BLaER1 treated with 17β-estradiol and CSF1 and Interleukin-3, amounts not matched to agents 10 nM and 100 nM (cell line): ENCODE measurements around the gene S100A14.
A peak's percentile ranks its signal among the peaks of the same experiment; 100 is the strongest.
"Not testable (repeated sequence)": the region's sequence is repeated elsewhere in the genome, so short reads cannot be mapped to it uniquely, and the experiment has no call there.

ENCODE experiments used
- H3K27ac ChIP-seq, 11 experiments: shearing (Covaris generic); formaldehyde crosslinking; 2 replicates each; pipeline ENCODE4 v1.8.1; 2022
- H3K27me3 ChIP-seq, 11 experiments: shearing (Covaris generic); formaldehyde crosslinking; 2 replicates each; pipeline ENCODE4 v1.8.1; 2022
- H3K36me3 ChIP-seq, 11 experiments: shearing (Covaris generic); formaldehyde crosslinking; 2 replicates each; pipeline ENCODE4 v1.8.1; 2022
- H3K4me1 ChIP-seq, 10 experiments: shearing (Covaris generic); formaldehyde crosslinking; 2 replicates each; pipeline ENCODE4 v1.8.1; 2022
- H3K4me2 ChIP-seq, 11 experiments: shearing (Covaris generic); formaldehyde crosslinking; 2 replicates each; pipeline ENCODE4 v1.8.1; 2022
- H3K4me3 ChIP-seq, 10 experiments: shearing (Covaris generic); formaldehyde crosslinking; 2 replicates each; pipeline ENCODE4 v1.8.1; 2022
- H3K9ac ChIP-seq, 11 experiments: shearing (Covaris generic); formaldehyde crosslinking; 2 replicates each; pipeline ENCODE4 v1.8.1; 2022
- H3K9me3 ChIP-seq, 11 experiments: shearing (Covaris generic); formaldehyde crosslinking; replicated peaks in 1 of 11; 2 replicates each; pipeline ENCODE4 v1.8.1; 2022
- H4K20me1 ChIP-seq, 11 experiments: shearing (Covaris generic); formaldehyde crosslinking; 2 replicates each; pipeline ENCODE4 v1.8.1; 2022
- Cebpa-rat ChIP-seq, 11 experiments: shearing (Covaris generic); IDR thresholded peaks; 2 replicates each; pipeline ENCODE4 v1.8.1; 2022

The S100A14 gene

DNA sequence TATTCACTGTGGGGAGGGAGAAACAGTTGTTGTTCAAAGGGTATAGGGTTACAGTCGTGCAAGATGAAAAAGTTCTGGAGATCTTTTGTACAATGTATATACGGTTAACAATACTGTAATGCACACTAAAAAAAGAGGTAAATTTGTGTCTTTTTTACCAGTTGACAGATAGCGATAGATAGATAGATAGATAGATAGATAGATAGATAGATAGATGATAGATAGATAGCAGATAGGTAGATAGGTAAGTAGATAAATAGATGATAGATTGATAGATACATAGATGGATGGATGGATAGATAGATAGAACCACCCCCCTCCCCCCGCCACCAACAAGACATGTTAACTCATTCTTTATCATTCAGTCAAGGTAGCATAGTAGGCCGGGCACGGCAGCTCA lies 13.4 kb downstream of the S100A14 start:
- Histone ChIP-seq H4K20me1 (no peaks in the 10 kb centered on the region), H3K27ac (peak overlapping the region in 8 of 11 experiments; percentile 53 to 99 (median 96); a peak in 12 of 22 replicates), H3K9ac (no peak overlapping the region), H3K4me2 (peak overlapping the region; percentile 40 to 97 (median 87); a peak in 20 of 22 replicates), H3K9me3 (no peaks in the 10 kb centered on the region), H3K4me1 (peaks cover 57 to 73% (median 67%) of the 10 kb centered on the region in 10 experiments), H3K4me3 (no peak overlapping the region), H3K36me3 (no peaks in the 10 kb centered on the region), H3K27me3 (no peaks in the 10 kb centered on the region)
- no peak for TF ChIP-seq Cebpa-rat (IDR thresholded peaks at IDR 0.05)

DNA sequence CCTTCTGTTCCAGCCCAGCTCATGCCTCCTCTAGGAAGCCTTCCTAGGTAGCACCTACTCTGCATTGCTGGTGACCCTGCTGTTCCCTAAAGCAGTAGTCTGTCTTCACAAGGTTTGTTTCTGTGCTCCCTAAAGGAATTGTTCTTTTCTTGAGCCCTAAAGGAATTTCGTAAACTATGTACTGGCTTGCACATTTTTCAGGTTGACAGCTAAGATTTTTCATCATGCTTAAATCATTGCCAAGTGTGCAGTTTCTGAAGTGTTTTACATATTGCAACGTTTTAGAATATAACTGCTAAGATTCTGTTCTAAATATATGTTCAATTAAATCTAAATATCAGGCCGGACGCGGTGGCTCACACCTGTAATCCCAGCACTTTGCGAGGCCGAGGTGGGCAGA lies 16.3 kb downstream of the S100A14 start:
- Histone ChIP-seq H4K20me1 (no peaks in the 10 kb centered on the region), H3K36me3 (no peaks in the 10 kb centered on the region), H3K27ac (peak overlapping the region; percentile 27 to 99 (median 95); a peak in 21 of 22 replicates), H3K4me2 (peak overlapping the region; percentile 79 to 97 (median 89)), H3K4me3 (no peak overlapping the region), H3K9ac (peak overlapping the region in 9 of 11 experiments; percentile 52 to 90 (median 70); a peak in 17 of 22 replicates), H3K27me3 (no peaks in the 10 kb centered on the region), H3K9me3 (no peaks in the 10 kb centered on the region), H3K4me1 (peaks cover 60 to 80% (median 74%) of the 10 kb centered on the region in 10 experiments)
- TF ChIP-seq Cebpa-rat (IDR thresholded peaks at IDR 0.05) = no peak

- Histone ChIP-seq H3K27ac (peak overlapping the region; percentile 90 to 99 (median 95)), H3K9ac (peak overlapping the region; percentile 77 to 90 (median 85); a peak in 21 of 22 replicates), H3K27me3 (no peaks in the 10 kb centered on the region), H4K20me1 (no peaks in the 10 kb centered on the region), H3K4me2 (peak overlapping the region; percentile 79 to 97 (median 91)), H3K9me3 (no peaks in the 10 kb centered on the region), H3K4me3 (peak overlapping the region in 6 of 10 experiments; percentile 32 to 53 (median 46); a peak in 8 of 20 replicates), H3K36me3 (no peaks in the 10 kb centered on the region), H3K4me1 (peaks cover 60 to 76% (median 71%) of the 10 kb centered on the region in 10 experiments)
- peak in 1 of 11 experiments; percentile 36; a peak in 1 of 22 replicates for TF ChIP-seq Cebpa-rat (IDR thresholded peaks at IDR 0.05)
Observed at GRCh38 chr1:153598309-153599172, 17.6 kb downstream of the S100A14 start.

DNA sequence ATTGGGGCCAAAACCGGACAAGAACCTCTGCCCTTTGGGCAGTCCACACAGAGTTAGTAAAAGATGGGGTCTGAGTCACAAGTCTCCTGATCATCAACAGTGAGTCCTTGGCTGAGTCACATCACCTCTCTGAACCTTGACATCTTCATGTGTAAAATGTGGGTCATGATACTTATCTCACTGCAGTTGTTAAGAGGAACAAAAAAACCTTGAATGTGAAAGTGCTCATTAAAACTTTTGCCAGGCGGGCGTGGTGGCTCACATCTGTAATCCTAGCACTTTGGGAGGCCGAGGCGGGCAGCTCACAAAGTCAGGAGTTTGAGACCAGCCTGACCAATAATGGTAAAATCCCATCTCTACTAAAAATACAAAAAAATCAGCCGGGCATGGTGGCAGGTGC lies 18.9 kb downstream of the S100A14 start:
- no peak for TF ChIP-seq Cebpa-rat (IDR thresholded peaks at IDR 0.05)
- Histone ChIP-seq H3K36me3 (no peaks in the 10 kb centered on the region), H3K9ac (peak overlapping the region in 5 of 11 experiments; percentile 17 to 88 (median 83); a peak in 5 of 22 replicates), H4K20me1 (no peaks in the 10 kb centered on the region), H3K4me1 (peaks cover 51 to 64% (median 61%) of the 10 kb centered on the region in 10 experiments), H3K27me3 (no peaks in the 10 kb centered on the region), H3K27ac (peak overlapping the region in 10 of 11 experiments; percentile 91 to 99 (median 96); a peak in 20 of 22 replicates), H3K4me3 (no peak overlapping the region), H3K9me3 (no peaks in the 10 kb centered on the region), H3K4me2 (peak overlapping the region; percentile 39 to 97 (median 91))

DNA sequence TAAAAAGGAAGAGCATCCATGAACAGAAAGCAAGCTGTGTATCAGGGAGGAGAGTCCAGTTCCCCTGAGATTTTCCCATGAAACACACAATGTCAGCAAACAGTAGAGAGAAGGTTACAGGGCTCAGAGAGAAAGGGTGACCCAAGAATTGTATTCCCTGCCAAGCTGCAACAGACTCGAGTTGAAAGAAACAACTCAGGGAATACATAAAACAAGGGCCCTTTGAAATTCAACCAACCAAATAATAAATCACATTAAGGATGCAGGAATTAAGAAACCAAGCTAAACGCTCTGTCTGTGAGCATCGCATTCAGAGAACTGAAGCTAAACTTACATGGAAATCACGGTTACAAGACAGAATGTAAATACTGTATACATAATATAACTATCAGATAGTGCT lies 23.4 kb downstream of the S100A14 start:
- no peak overlapping the region for H3K4me2 ChIP-seq
- no peaks in the 10 kb centered on the region for H3K36me3 ChIP-seq
- H3K4me3 ChIP-seq = no peak overlapping the region
- H4K20me1 ChIP-seq = no peaks in the 10 kb centered on the region
- H3K27ac ChIP-seq = no peak overlapping the region
- H3K9ac ChIP-seq = no peak overlapping the region
- H3K4me1 ChIP-seq = peaks cover 12 to 34% (median 27%) of the 10 kb centered on the region in 10 experiments
- no peaks in the 10 kb centered on the region for H3K27me3 ChIP-seq
- TF ChIP-seq Cebpa-rat (IDR thresholded peaks at IDR 0.05) = no peak
- H3K9me3 ChIP-seq = no peaks in the 10 kb centered on the region

DNA sequence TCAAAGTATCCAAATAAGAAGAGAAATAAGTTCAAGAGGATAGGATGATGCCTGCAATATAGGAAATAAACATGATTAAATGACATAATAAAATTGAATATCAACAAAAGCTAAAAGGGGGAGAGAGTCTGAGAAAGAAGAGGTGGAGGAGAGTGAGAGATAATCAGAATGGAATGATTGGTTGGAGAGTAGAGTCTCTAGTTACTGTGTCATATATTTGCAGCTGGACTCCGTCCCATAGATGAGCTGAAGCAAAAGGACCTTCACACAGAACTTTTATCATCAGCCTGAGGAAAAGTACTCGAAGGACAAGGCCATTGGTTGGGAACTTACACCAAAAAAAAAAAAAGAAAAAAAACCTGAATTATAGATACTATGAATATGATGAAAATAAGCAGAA lies 27.6 kb downstream of the S100A14 start:
- Histone ChIP-seq H4K20me1 (no peaks in the 10 kb centered on the region), H3K9ac (no peak overlapping the region), H3K27ac (no peak overlapping the region), H3K36me3 (no peaks in the 10 kb centered on the region), H3K4me3 (no peak overlapping the region), H3K27me3 (no peaks in the 10 kb centered on the region), H3K4me1 (peaks cover 9 to 32% (median 21%) of the 10 kb centered on the region in 10 experiments), H3K9me3 (no peaks in the 10 kb centered on the region), H3K4me2 (peak overlapping the region in 8 of 11 experiments; percentile 8 to 64 (median 46); a peak in 5 of 22 replicates)
- TF ChIP-seq Cebpa-rat (IDR thresholded peaks at IDR 0.05) = no peak

GRCh38 chr1:153588033-153588432 lies 28.1 kb downstream of the S100A14 start:
- not testable (repeated sequence) for H3K36me3 ChIP-seq, H3K27ac ChIP-seq, H3K27me3 ChIP-seq, H3K4me3 ChIP-seq, H3K9me3 ChIP-seq, H4K20me1 ChIP-seq, H3K9ac ChIP-seq
- H3K4me1 ChIP-seq = peaks cover 9 to 31% (median 21%) of the 10 kb centered on the region in 10 experiments
- H3K4me2 ChIP-seq = peak overlapping the region in 9 of 11 experiments; percentile 34 to 64 (median 55); a peak in 14 of 22 replicates

DNA sequence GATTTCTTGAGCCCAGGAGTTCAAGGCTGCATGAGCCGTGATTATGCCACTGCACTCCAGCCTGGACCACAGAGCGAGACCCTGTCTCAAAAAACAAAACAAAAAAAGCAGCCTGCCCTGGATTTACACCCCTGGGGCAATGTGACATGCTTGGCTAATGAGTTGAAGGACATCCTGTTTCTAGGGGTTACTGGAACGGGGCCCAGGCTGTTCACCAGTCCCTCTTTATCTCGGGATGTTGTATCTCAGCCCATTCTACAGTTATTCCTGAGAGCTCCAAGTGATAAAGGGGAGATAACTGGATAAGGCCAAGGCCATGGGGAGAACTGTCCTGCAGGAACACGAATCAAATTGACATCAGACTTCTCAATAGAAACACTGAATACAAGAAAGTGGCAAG lies 28.8 kb downstream of the S100A14 start:
- peak overlapping the region in 9 of 11 experiments; percentile 34 to 64 (median 55); a peak in 19 of 22 replicates for H3K4me2 ChIP-seq
- no peaks in the 10 kb centered on the region for H3K9me3 ChIP-seq
- H3K9ac ChIP-seq = no peak overlapping the region
- peaks cover 9 to 27% (median 21%) of the 10 kb centered on the region in 10 experiments for H3K4me1 ChIP-seq
- peak overlapping the region in 2 of 11 experiments; percentile 12 to 22; a peak in 2 of 22 replicates for H3K27ac ChIP-seq
- no peak overlapping the region for H3K4me3 ChIP-seq
- H3K36me3 ChIP-seq = no peaks in the 10 kb centered on the region
- TF ChIP-seq Cebpa-rat (IDR thresholded peaks at IDR 0.05) = no peak
- no peaks in the 10 kb centered on the region for H4K20me1 ChIP-seq
- H3K27me3 ChIP-seq = no peaks in the 10 kb centered on the region

DNA sequence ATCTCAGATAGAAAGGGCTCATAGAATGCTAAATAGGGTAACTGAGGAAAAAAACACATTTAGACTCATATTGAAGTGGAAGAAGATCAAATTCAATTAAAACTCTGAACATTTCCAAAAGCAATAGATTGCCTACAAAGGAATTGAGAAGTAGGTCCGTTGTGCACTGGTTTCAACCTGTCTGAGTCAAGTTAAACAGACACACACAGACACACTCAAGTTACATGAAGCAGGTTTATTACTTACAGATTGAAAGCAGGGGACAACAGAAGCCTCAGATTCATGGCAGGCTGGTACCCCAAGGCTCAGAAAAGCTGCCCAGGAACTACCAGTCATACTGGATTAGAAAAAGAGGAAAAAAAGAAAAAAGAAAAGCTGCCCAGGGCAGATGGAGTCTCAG lies 29.8 kb downstream of the S100A14 start:
- peaks cover 9 to 27% (median 21%) of the 10 kb centered on the region in 10 experiments for H3K4me1 ChIP-seq
- TF ChIP-seq Cebpa-rat (IDR thresholded peaks at IDR 0.05) = no peak
- 0 out of 22 replicates have a peak overlapping the region, but pooled peaks of 1 of the 11 experiments have one; percentile 8 for H3K27ac ChIP-seq

More for the DNA sequence above, 29.8 kb downstream of the S100A14 start:
- Histone ChIP-seq H4K20me1 (no peaks in the 10 kb centered on the region), H3K9ac (0 out of 22 replicates have a peak overlapping the region, but pooled peaks of 1 of the 11 experiments have one; percentile 13), H3K4me3 (no peak overlapping the region), H3K4me2 (peak overlapping the region in 4 of 11 experiments; percentile 34 to 64 (median 60); a peak in 6 of 22 replicates), H3K27me3 (no peaks in the 10 kb centered on the region), H3K9me3 (no peaks in the 10 kb centered on the region), H3K36me3 (no peaks in the 10 kb centered on the region)
